Right ventricle myocardium superior (tissue), 1 donor: Measurements from ENCODE around the gene COG7. TPM values are rescaled to one million over a fixed set of nuclear protein-coding genes. Genes with fewer than 3 reads are reported as not detected.
"Not testable (repeated sequence)": the region's sequence is repeated elsewhere in the genome, so short reads cannot be mapped to it uniquely, and the experiment has no call there.

Experiments used
- ATAC-seq: fragments of 200-7000 bp; cut with Tn5 transposase; one replicate; pipeline ENCODE4 v1.9.1; 2020; ENCODE audit warnings: mild to moderate bottlenecking; ENCODE audit not compliant: poor library complexity
- DNase-seq: peaks from one replicate; pipeline ENCODE4 v3.0.0-alpha.2; 2020
- intact Hi-C: fragments of 100-400 bp; cut with DNase I; formaldehyde crosslinking; loops from one replicate; pipeline ENCODE4 v1.11.2; 2022
- long read RNA-seq: library from polyadenylated mRNA; unstranded; transcript quantifications from one replicate; pipeline ENCODE4 v2.0.0, GENCODE V29; 2021
- total RNA-seq: library from RNA; stranded (reverse); fragmentation: NEBNext Ultra II Directional; extraction: Animal tissue kit (Norgen Biotek cat#: 25700); gene quantifications from one replicate; pipeline ENCODE4 v1.2.1, GENCODE V29; 2021
- donor health status: DM: no; HTN: yes; CAD: no; lungs with severe emphysema.

Gene COG7
- 11.5 TPM for total RNA-seq
- long read RNA-seq, transcript COG7-201 (17 exons, 2,926 nt) = major isoform, 33 of 38 reads
- long read RNA-seq, partial matches to known transcripts = 2 of 38 reads
- long read RNA-seq, other reads (novel, unspliced or antisense) = 3 of 38 reads

DNA sequence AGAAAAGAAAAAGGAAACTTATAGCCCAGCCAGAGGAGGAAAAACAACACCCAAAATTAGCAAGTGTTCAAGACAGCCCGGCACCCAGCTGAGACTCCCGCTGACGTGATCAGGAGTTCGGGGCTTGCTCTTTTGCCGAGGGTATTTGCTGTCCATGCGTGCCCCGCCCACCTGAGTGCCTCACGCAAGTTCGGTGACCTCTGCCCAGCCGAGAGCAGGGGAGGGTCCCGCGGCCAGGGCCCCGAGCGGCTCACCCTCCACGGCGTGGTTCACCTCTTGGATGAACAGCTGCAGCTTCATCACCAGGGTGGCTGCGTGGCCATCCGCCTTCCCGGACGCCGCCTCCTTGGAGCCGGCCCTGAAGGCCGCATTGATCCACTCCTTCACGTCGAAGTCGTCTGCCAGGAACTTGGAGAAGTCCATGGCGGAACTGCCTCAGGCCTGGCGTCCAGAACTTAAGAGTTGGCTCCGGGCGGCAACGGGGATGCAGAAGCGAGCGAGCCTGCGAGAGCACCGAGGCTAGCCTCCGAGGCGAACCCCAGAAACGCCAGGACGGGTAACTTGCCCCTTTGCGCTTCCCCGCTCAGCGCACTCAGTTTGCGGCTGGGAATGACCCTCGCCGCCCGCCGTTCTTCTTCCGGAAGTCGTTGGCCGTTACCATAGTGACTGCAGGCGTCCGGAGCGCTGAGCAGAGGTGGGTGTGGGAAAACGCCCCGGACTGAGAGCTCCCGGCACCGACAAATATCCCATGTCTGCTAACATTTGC lies at the start of gene COG7:
Gene COG7 (minus strand): TSS at position 618 of the 766 bp plus-strand sequence. CDS start 195 bp downstream, at position 423.
- DNase-seq = peak; percentile 93
- intact Hi-C loops = no loop called here
- ATAC-seq = peak; percentile 99

DNA sequence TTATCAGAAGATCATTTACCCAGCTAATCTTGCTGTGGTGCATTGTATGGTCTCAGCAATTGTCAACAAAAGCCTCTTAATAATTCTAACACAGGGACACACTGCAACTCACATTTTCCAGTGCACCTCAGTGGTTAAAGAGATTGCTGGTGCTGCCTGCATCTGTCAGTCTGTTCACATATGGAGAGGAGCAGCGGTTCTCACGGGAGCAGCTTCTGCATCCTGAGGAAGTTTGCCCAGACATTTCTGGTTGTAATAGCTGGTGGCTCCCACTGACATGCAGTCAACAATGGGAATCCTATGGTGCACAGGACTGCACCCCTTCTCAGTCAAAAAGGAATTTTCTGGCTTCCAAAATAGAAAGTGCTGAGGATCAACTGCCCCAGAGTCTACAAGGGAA lies 49.5 kb upstream of the COG7 start:
- intact Hi-C loops = no loop called here
- DNase-seq (no peak), ATAC-seq (no peak)

GRCh38 chr16:23501291-23501690 lies 48.3 kb upstream of the COG7 start:
- ATAC-seq (no peak), DNase-seq (no peak)
- intact Hi-C loops = no loop called here

GRCh38 chr16:23500862-23501225 lies 47.9 kb upstream of the COG7 start:
- no peak for ATAC-seq
- intact Hi-C loops = no loop called here

GRCh38 chr16:23500212-23500861 lies 47.3 kb upstream of the COG7 start:
- intact Hi-C loops = no loop called here
- ATAC-seq = no peak
- no peak for DNase-seq

More at GRCh38 chr16:23500862-23501225, 47.9 kb upstream of the COG7 start:
- DNase-seq = no peak

DNA sequence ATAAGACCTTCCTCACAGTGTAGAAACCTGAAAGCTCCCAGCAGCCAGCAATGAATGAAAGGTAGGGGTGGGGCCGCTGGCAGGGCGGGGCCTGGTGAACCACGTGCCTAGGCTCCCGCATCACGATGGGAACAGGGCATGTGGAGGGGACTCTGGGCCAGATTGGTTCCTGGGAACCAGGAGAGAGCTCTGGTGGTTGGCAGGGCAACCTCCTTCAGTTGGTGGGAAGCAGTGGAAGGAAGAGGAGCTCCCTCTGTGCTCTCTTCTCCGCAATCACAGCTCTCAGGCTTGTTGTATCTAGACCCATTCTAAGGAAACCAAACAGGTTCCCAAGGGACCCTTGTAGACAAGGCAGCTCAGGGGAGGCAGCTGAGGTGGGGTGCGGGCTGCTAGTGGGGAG lies 46.8 kb upstream of the COG7 start:
- intact Hi-C loops = no loop called here
- DNase-seq (no peak), ATAC-seq (no peak)

GRCh38 chr16:23498863-23499262 lies 45.9 kb upstream of the COG7 start:
- DNase-seq = no peak
- intact Hi-C loops = no loop called here
- peak; percentile 50 for ATAC-seq

- ATAC-seq (no peak), DNase-seq (no peak)
- intact Hi-C loops = no loop called here
Observed at GRCh38 chr16:23497543-23497868, 44.5 kb upstream of the COG7 start.

DNA sequence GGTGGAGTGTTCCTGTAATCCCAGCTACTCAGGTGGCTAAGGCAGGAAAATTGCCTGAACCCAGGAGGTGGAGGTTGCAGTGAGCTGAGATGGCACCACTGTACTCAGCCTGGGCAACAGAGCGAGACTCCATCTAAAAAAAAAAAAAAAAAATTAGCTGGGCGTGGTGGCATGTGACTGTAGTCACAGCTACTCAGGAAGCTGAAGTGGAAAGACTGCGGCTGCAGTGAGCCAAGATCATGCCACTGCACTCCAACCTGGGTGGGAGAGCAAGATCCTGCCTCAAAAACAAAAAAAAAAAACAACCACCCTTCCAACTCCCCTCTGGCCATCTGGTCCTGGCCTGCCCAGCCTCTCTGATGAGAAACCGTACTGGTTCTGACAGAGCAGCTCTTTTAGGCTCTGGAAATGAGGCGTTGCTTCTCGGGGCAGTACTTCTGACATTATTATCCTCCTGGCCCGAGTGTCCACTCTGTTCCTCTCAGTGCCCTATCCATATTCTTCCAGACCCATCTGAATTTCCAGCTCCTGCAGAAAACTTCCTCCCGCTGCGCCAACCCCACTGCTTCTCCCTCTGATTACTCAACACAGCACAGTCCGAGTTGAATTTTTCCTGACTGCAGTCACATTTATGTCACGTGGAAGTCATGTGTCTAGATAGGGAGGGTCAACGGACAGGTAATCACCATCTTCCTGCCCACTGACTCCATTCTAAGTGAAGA lies 44.0 kb upstream of the COG7 start:
- intact Hi-C loops = no loop called here
- DNase-seq (no peak), ATAC-seq (peak; percentile 54)

- intact Hi-C loops = no loop called here
- DNase-seq (no peak), ATAC-seq (no peak)
Observed at GRCh38 chr16:23495671-23496070, 42.7 kb upstream of the COG7 start.

DNA sequence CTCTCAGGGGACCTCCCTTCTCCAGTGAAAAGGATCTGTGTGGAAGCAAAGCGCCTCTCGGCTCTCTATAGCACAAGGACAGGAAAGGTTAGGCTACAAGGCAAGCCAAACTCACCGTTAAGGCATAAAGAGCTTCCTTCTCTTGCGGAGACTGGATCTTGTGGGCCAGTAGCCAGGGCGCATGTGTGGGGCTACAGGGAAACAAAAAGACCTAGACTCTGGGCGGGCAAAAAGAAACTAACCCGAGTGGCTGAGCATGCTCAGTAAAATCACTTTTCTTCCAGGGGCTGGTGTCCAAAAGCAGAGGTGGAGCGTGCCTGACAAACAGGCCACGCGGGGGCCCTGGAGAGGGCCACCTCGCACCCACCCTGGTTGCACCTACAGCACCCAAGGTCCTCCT lies 41.2 kb upstream of the COG7 start:
- intact Hi-C loops = no loop called here

GRCh38 chr16:23491490-23492391 lies 38.8 kb upstream of the COG7 start:
- DNase-seq (no peak), ATAC-seq (no peak)
- intact Hi-C loops = no loop called here

More for the DNA sequence above, 41.2 kb upstream of the COG7 start:
- ATAC-seq (no peak), DNase-seq (no peak)

- DNase-seq = no peak
- intact Hi-C loops = no loop called here
Observed at GRCh38 chr16:23486480-23486879, 33.5 kb upstream of the COG7 start.

DNA sequence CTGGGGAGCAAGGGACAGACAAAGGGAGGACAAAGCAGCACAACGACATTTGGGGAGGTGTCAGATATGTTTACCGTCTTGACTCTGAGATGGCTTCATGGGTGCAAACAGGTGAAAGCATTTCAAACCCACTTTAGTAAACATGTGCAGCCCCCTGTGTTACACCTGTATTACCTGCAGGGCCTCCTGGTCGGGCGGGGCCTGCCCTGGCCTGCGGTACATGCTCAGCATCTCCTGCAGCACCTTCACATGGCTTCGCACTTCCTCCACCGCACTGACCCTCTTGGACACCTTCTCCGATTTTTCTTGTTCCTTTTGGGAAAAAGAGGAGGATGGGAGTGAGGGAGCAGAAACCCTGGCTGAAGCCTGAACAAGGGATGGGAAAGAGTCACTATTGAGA lies 32.9 kb upstream of the COG7 start:
- no peak for DNase-seq
- no peak for ATAC-seq
- intact Hi-C loops = no loop called here

More at GRCh38 chr16:23486480-23486879, 33.5 kb upstream of the COG7 start:
- ATAC-seq = no peak

DNA sequence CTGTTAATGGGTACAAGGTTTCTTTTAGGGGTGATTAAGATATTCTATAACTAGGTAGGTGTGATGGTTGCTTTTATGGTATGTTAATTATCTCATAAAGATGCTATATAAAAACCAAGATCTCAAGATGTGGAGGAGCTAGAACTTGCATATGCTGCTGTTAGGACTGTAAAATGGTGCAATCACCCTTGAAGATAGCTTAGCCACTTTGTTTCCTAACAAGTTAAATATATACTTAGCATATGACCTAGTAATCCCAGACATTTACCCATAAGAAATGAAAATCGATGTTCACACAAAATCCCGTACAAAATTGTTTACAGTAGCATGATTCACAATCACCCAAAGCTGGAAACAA lies 32.2 kb upstream of the COG7 start:
- no peak for DNase-seq
- intact Hi-C loops = no loop called here
- no peak for ATAC-seq

- DNase-seq = no peak
- intact Hi-C loops = no loop called here
- ATAC-seq = peak; percentile 63
Observed at GRCh38 chr16:23484510-23485256, 31.7 kb upstream of the COG7 start.

DNA sequence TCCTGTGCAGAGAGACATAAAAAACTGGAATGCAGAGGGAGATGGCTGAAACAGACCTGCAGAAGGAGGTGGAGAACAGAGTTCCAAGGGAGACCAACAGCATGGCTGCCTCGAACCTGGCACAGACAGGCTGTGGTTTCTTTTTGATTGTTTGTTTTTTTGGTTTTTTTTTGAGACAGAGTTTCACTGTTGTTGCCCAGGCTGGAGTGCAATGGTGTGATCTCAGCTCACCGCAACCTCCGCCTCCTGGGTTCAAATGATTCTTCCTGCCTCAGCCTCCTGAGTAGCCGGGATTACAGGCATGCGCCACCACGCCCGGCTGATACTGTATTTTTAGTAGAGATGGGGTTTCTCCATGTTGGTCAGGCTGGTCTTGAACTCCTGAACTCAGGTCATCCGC lies 30.5 kb upstream of the COG7 start:
- not testable (repeated sequence) for ATAC-seq

GRCh38 chr16:23482778-23483177 lies 29.8 kb upstream of the COG7 start:
- DNase-seq (no peak), ATAC-seq (no peak)
- intact Hi-C loops = no loop called here

More for the DNA sequence above, 30.5 kb upstream of the COG7 start:
- intact Hi-C loops, DNase-seq: not testable (repeated sequence)
